GM12892 (cell line): ENCODE results near the gene PLPP4.

Experiments used
- DNase-seq: peaks from one replicate; pipeline ENCODE4 v3.0.0; 2011; ENCODE audit not compliant: insufficient read length
- FAIRE-seq: peaks from 2 replicates; lab custom pipeline; 2011; peaks lifted over from hg19 to GRCh38; lab: Jason Lieb, UNC
- POLR2A ChIP-seq: IDR thresholded peaks from 2 replicates; pipeline ENCODE4 v1.6.1; 2011; ENCODE audit warnings: low read depth, low read length, control low read depth
- POLR2AphosphoS5 ChIP-seq: IDR thresholded peaks from 2 replicates; pipeline ENCODE4 v1.6.1; 2011; ENCODE audit warnings: low read depth, low read length, control low read depth
- TAF1 ChIP-seq: IDR thresholded peaks from 2 replicates; pipeline ENCODE4 v1.6.1; 2011; ENCODE audit warnings: low read depth, mild to moderate bottlenecking, control low read depth, low read length, borderline replicate concordance

Gene PLPP4

DNA sequence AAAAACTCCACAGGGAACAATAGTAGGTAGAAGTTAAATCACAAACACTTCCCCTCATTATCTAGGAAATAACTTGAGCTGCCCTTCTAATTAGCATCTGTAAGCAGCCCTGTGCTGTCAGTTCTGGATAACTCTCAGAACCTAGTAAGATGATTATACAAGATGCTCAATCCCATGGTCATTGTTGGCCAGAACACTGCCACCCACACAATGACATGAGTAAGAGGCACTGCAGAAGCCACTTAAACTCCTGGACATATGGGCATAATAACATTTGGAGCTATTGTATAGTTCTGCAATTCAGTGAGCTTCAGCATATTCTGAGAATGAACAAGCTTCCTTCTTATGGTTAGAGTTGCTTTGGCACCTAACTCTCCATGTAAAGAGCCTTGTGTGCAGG lies 153.8 kb downstream of the PLPP4 start:
- no peak for TF ChIP-seq POLR2AphosphoS5
- no peak for TF ChIP-seq POLR2A
- no peak for TF ChIP-seq TAF1
- DNase-seq, result no peak
- FAIRE-seq, result no peak

DNA sequence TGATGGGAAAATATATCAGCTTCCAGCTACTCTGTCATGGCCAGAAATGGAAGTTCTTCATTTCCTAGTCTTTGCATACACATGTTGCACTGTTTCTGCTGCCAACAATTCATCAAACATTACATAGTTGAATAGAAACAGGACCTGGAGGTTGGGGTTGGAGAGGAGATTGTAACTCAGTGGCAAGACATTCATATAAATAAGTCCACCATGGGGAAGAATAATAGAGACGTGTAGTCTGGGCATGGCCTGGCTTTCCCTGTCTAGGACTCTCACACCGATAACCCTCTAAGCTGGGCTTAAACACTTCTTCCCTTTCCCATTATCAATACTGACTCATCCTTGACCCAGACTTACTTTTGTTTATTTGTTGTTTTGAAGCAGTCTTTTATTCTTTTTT lies 155.7 kb downstream of the PLPP4 start:
- no peak for FAIRE-seq
- DNase-seq, result no peak
- TF ChIP-seq POLR2AphosphoS5 (no peak), POLR2A (no peak), TAF1 (no peak)

DNA sequence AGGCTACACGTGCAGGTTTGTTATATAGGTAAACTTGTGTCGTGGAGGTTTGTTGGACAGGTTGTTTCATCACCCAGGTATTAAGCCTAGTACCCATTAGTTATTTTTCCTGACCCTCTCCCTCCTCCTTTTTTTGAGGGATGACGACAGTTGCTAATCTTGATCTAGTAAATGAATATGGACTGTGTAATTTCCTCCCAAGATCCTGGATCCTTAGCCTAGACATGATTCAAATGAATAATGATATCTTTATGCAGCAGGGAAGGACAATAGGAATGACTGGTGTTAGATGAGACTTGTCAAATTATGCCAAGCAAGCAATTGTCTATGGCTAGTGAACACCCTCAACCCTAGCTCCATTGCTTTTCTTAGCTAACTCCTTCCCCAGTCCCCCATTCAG lies 156.2 kb downstream of the PLPP4 start:
- FAIRE-seq (no peak), DNase-seq (no peak)
- TF ChIP-seq POLR2AphosphoS5 (no peak), POLR2A (no peak), TAF1 (no peak)

DNA sequence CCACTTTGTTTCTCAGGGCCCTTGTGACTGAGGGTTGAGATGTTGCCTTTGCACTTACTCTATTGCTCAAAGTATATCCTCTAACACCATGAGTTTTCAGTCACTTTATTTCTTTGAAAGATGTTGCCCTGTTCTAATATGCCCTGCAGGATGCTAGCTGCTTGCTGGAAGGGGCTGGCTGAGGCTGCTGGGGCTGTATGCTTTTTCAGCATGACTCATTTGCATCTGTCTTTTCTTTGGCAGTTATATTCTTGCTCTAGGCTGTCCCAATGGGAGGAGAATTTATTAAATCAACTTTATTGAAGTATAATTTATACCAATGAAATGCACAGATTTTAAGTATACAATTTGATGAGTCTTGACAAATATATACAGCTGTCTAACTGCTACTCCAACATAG lies 157.7 kb downstream of the PLPP4 start:
- TF ChIP-seq POLR2AphosphoS5 (no peak), POLR2A (no peak), TAF1 (no peak)
- FAIRE-seq (no peak), DNase-seq (no peak)

DNA sequence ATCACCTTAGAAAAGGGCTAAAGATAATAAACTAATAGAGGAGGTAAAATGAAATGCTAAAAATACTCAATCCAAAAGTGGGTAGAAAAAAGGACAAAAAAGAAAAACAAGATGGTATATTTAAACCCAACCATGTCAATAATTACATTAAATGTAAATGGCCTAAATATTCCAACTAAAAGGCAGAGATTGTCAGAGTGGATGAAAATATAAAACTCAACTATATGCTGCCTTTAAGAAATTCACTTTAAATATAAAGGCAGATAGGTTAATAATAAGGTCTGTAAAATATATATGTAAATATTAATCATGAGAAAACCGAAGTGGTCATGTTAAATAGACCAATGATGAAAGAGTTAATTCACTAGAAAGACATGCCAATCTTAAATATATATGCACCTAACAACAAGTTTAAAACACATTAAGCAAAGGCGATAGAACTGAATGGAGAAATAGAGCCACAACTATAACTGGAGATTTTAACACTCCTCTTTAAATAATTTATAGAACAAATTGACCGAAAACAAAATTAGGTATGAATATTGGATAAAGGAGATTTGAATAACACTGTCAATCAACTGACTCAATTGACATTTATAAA lies 159.4 kb downstream of the PLPP4 start:
- FAIRE-seq, result no peak
- TF ChIP-seq POLR2AphosphoS5 (no peak), TAF1 (no peak), POLR2A (no peak)
- DNase-seq, result no peak

DNA sequence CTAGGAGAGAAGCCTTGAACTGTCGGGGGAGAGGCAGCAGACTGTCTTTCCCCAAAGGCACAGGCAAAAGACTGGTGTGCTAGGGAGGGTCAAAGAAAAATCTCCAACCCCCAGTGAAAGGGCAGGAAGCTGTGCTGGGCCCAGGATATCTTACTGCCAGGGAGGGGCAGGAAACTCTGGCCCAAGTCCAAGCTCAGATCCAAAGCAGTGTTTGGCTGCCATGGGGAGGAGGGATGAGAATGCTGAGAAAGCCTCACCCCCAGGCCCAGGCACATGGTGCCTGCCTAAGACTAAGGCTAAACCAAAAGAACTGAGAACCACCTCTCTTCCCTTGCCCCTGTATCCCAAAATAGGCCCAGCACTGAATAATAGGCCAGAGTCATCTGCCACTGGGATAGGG lies 171.2 kb downstream of the PLPP4 start:
- no peak for TF ChIP-seq POLR2A
- no peak for TF ChIP-seq POLR2AphosphoS5
- no peak for TF ChIP-seq TAF1

DNA sequence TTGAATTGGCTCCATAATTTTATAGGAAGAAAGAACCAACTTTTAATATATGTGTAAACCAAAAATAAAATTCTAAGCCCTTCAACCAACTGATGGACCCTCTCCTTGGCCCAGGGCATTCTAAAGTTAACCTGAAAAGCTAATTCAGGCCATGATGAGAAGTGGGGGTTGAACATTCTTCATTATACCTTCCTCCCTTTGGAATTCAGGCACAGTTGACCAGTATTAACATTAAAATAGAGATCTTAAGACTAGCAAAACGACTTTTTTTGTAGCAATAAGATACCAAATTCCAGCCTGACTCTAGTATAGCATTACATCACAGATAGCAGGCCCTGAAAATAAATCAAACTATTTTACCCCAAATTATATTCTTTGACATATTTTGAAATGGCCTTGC lies 173.2 kb downstream of the PLPP4 start:
- TF ChIP-seq POLR2AphosphoS5 (no peak), POLR2A (no peak), TAF1 (no peak)
- FAIRE-seq (no peak), DNase-seq (no peak)

More for the DNA sequence above, 171.2 kb downstream of the PLPP4 start:
- no peak for DNase-seq
- no peak for FAIRE-seq

DNA sequence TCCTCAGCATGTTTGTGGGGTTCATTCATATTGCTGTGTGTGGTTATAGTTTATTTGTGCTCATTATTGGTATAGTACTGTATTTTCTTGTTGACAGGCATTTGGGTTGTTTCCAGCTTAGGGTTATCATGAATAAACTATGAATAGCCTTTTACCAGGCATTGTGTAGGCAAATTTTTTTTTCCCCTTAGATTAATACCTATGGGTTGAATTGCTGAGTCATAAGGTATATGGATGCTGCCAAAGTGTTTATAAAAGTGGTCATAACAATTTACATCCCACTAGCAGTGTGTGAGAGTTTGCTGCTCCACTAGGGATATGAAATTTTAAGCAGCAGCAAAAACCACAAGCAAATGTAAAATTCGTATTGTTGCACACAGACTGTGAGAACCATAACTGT lies 175.0 kb downstream of the PLPP4 start:
- no peak for TF ChIP-seq POLR2A
- TF ChIP-seq POLR2AphosphoS5, result no peak
- TF ChIP-seq TAF1, result no peak
- DNase-seq (no peak), FAIRE-seq (no peak)

DNA sequence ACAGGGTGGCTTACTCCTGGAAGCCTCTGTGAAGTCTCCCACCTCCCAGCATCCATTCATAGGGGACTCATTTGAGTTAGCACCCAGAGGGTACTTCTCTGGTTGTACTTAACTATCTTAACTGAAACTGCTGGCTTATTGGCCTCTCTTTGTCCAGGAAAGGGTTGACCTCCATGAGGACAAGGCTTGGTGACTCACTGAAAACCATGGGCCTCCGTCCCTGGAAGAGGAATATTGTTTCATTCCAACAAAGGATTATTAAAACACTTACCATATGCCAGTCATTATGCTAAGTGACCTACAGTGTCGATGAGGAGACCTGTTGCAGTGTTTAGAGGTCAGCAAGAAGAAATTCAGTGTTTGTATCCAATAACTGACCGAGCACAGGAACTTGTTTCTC lies 175.9 kb downstream of the PLPP4 start:
- no peak for FAIRE-seq
- no peak for DNase-seq
- no peak for TF ChIP-seq POLR2A

DNA sequence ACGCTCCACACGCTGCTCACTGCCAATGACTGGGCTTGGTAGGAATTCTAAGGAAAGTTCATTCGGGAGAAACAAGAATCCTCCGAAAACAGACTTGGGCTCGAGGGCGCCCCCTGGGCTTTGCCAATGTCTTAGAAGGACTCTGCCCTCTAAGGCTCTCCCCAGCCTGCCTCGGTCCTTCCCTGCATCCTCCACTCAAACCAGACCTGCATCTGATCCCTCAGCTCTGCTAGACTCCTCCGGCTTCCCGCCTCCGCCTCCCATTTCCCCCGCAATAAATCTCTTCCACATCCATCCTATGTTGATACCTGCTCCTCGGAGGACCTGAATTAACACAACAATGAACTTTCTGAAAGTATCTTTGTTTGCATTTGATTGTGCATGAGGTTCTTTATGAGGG lies 177.6 kb downstream of the PLPP4 start:
- FAIRE-seq (no peak), DNase-seq (no peak)
- no peak for TF ChIP-seq TAF1
- no peak for TF ChIP-seq POLR2A
- no peak for TF ChIP-seq POLR2AphosphoS5
